HG02678 (cell line): ENCODE data around the gene RUSF1.
"Not testable (repeated sequence)": the region's sequence is repeated elsewhere in the genome, so short reads cannot be mapped to it uniquely, and the experiment has no call there.

Source experiments
- ATAC-seq: cut with Tn5 transposase; IDR thresholded peaks from one replicate; pipeline ENCODE4 v1.9.1; 2021; ENCODE audit warnings: mild to moderate bottlenecking, moderate library complexity; ENCODE audit not compliant: unreplicated experiment

RUSF1 gene

GRCh38 chr16:31517800-31518402 lies 9.7 kb upstream of the RUSF1 start:
- ATAC-seq, result no peak

- no peak for ATAC-seq
Measured at GRCh38 chr16:31513884-31514283, 5.7 kb upstream of the RUSF1 start.

- ATAC-seq, result no peak
Measured at GRCh38 chr16:31513126-31513525, 4.9 kb upstream of the RUSF1 start.

GRCh38 chr16:31508706-31509195 lies 560 bp upstream of the RUSF1 start:
- no peak for ATAC-seq

- ATAC-seq, result no peak
Measured at GRCh38 chr16:31507617-31507928, 618 bp downstream of the RUSF1 start.

GRCh38 chr16:31505483-31505882 lies 2.7 kb downstream of the RUSF1 start:
- ATAC-seq, result peak; percentile 39

- ATAC-seq, result no peak
Measured at GRCh38 chr16:31504159-31504558, 4.0 kb downstream of the RUSF1 start.

- not testable (repeated sequence) for ATAC-seq
Measured at GRCh38 chr16:31503555-31503954, 4.6 kb downstream of the RUSF1 start.

- no peak for ATAC-seq
Measured at GRCh38 chr16:31502981-31503380, 5.2 kb downstream of the RUSF1 start.

- ATAC-seq, result no peak
Measured at GRCh38 chr16:31501966-31502348, 6.2 kb downstream of the RUSF1 start.

GRCh38 chr16:31501226-31501965 lies 6.8 kb downstream of the RUSF1 start:
- no peak for ATAC-seq

GRCh38 chr16:31499928-31500327 lies 8.3 kb downstream of the RUSF1 start:
- ATAC-seq, result no peak

- no peak for ATAC-seq
Measured at GRCh38 chr16:31498493-31498892, 9.7 kb downstream of the RUSF1 start.

GRCh38 chr16:31496670-31497069 lies 11.5 kb downstream of the RUSF1 start:
- ATAC-seq, result no peak

- ATAC-seq, result no peak
Measured at GRCh38 chr16:31493506-31494125, 14.6 kb downstream of the RUSF1 start.

GRCh38 chr16:31491778-31492418 lies 16.3 kb downstream of the RUSF1 start:
- ATAC-seq, result no peak

- ATAC-seq, result no peak
Measured at GRCh38 chr16:31489616-31490584, 18.3 kb downstream of the RUSF1 start.

GRCh38 chr16:31489298-31489564 lies 19.0 kb downstream of the RUSF1 start:
- no peak for ATAC-seq

- ATAC-seq, result no peak
Measured at GRCh38 chr16:31488468-31489297, 19.5 kb downstream of the RUSF1 start.
